SU-DHL-6 (cell line): ENCODE results near the gene HBEGF.
"Not testable (repeated sequence)": the region's sequence is repeated elsewhere in the genome, so short reads cannot be mapped to it uniquely, and the experiment has no call there.

Experiments
- H2AFZ ChIP-seq: fragments of 200-600 bp; sonication (generic); 2 replicates; pipeline ENCODE4 v1.6.1; 2014; ENCODE audit warnings: low read depth, mild to moderate bottlenecking, moderate library complexity, mixed read lengths, antibody characterized with exemption, low read length; ENCODE audit not compliant: severe bottlenecking
- H3F3A ChIP-seq: fragments of 200-600 bp; shearing (Covaris generic); 2 replicates; pipeline ENCODE4 v1.6.0; 2016; ENCODE audit warnings: antibody characterized with exemption, mild to moderate bottlenecking; ENCODE audit not compliant: insufficient read depth
- H3K27ac ChIP-seq: fragments of 200-600 bp; sonication (generic); 2 replicates; pipeline ENCODE4 v1.5.1; 2016; ENCODE audit warnings: low read depth, mild to moderate bottlenecking, low read length, moderate library complexity, mixed read lengths
- H3K27me3 ChIP-seq: fragments of 200-600 bp; sonication (generic), shearing (Covaris generic); 2 replicates; pipeline ENCODE4 v1.6.0; 2014; ENCODE audit warnings: mild to moderate bottlenecking, low read length
- H3K36me3 ChIP-seq: fragments of 200-600 bp; sonication (generic); 2 replicates; pipeline ENCODE4 v1.6.1; 2014; ENCODE audit warnings: mild to moderate bottlenecking, low read length, mixed read lengths
- H3K4me2 ChIP-seq: fragments of 300-600, 200-600 bp; shearing (Covaris generic), sonication (generic); 2 replicates; pipeline ENCODE4 v1.6.0; 2014; ENCODE audit warnings: low read length, low read depth, mild to moderate bottlenecking; ENCODE audit not compliant: poor library complexity, severe bottlenecking
- H3K4me3 ChIP-seq: fragments of 200-600 bp; sonication (generic); 2 replicates; pipeline ENCODE4 v1.5.1; 2014; ENCODE audit warnings: antibody characterized with exemption, low read length, mild to moderate bottlenecking, mixed read lengths; ENCODE audit not compliant: insufficient read depth, poor library complexity, severe bottlenecking
- H3K79me2 ChIP-seq: fragments of 200-600 bp; sonication (generic); 2 replicates; pipeline ENCODE4 v1.6.1; 2014; ENCODE audit warnings: mild to moderate bottlenecking, low read length, moderate library complexity; ENCODE audit not compliant: insufficient read depth
- H3K9ac ChIP-seq: fragments of 200-600 bp; sonication (generic); 2 replicates; pipeline ENCODE4 v1.7.0; 2014; ENCODE audit warnings: mild to moderate bottlenecking, low read length
- H3K9me2 ChIP-seq: fragments of 200-600 bp; sonication (generic); replicated peaks from 2 replicates; pipeline ENCODE4 v1.6.1; 2014; ENCODE audit warnings: low read length; ENCODE audit not compliant: insufficient read depth
- H3K9me3 ChIP-seq: fragments of 200-600 bp; sonication (generic); 2 replicates; pipeline ENCODE4 v1.6.1; 2014; ENCODE audit warnings: low read length, mixed read lengths; ENCODE audit not compliant: insufficient read depth
- H4K20me1 ChIP-seq: fragments of 200-600 bp; sonication (generic); 2 replicates; pipeline ENCODE4 v1.6.1; 2014; ENCODE audit warnings: low read depth, mild to moderate bottlenecking, antibody characterized with exemption, low read length, moderate library complexity, mixed read lengths
- CTCF ChIP-seq: fragments of 200-600 bp; sonication (generic); IDR thresholded peaks from one replicate; pipeline ENCODE4 v1.5.1; 2017; ENCODE audit warnings: antibody characterized with exemption, mild to moderate bottlenecking, low read length, moderate library complexity; ENCODE audit not compliant: insufficient read depth, poor library complexity, severe bottlenecking
- EZH2phosphoT487 ChIP-seq: fragments of 200-600 bp; sonication (generic), shearing (Covaris generic); conservative IDR thresholded peaks from 2 replicates; pipeline ENCODE4 v1.6.1; 2018; ENCODE audit warnings: mild to moderate bottlenecking, antibody characterized with exemption, low read length, moderate library complexity, mixed read lengths

Gene HBEGF

GRCh38 chr5:140344683-140345423 lies 1.6 kb downstream of the HBEGF start:
- Histone ChIP-seq H3K9me2 (no peaks in the 10 kb centered on the region), H3F3A (no peaks in the 10 kb centered on the region), H3K27me3 (no peaks in the 10 kb centered on the region), H3K9me3 (no peaks in the 10 kb centered on the region), H4K20me1 (no peaks in the 10 kb centered on the region), H2AFZ (no peak overlapping the region), H3K27ac (no peak overlapping the region), H3K36me3 (no peaks in the 10 kb centered on the region), H3K9ac (no peak overlapping the region), H3K79me2 (no peaks in the 10 kb centered on the region), H3K4me2 (no peak overlapping the region), H3K4me3 (no peak overlapping the region)
- TF ChIP-seq CTCF (no peak), EZH2phosphoT487 (no peak)

- not testable (repeated sequence) for H3K4me2 ChIP-seq, H2AFZ ChIP-seq, H3K9me2 ChIP-seq, H3K4me3 ChIP-seq, H3K27ac ChIP-seq, H3F3A ChIP-seq, H3K9ac ChIP-seq, H3K27me3 ChIP-seq, H3K79me2 ChIP-seq, H3K36me3 ChIP-seq, H4K20me1 ChIP-seq, H3K9me3 ChIP-seq
These were observed 2.6 kb downstream of the HBEGF start for GRCh38 chr5:140343849-140344248.

GRCh38 chr5:140342896-140343295 lies 3.5 kb downstream of the HBEGF start:
- no peak overlapping the region for H3K27ac ChIP-seq
- H4K20me1 ChIP-seq, result no peaks in the 10 kb centered on the region
- H3K4me2 ChIP-seq, result no peak overlapping the region
- no peak overlapping the region for H3K4me3 ChIP-seq
- H2AFZ ChIP-seq, result no peak overlapping the region
- H3K9me3 ChIP-seq, result no peaks in the 10 kb centered on the region
- TF ChIP-seq EZH2phosphoT487 (no peak), CTCF (no peak)
- no peaks in the 10 kb centered on the region for H3K9me2 ChIP-seq
- H3F3A ChIP-seq, result no peaks in the 10 kb centered on the region
- H3K79me2 ChIP-seq, result no peaks in the 10 kb centered on the region
- no peak overlapping the region for H3K9ac ChIP-seq
- no peaks in the 10 kb centered on the region for H3K27me3 ChIP-seq
- no peaks in the 10 kb centered on the region for H3K36me3 ChIP-seq

DNA sequence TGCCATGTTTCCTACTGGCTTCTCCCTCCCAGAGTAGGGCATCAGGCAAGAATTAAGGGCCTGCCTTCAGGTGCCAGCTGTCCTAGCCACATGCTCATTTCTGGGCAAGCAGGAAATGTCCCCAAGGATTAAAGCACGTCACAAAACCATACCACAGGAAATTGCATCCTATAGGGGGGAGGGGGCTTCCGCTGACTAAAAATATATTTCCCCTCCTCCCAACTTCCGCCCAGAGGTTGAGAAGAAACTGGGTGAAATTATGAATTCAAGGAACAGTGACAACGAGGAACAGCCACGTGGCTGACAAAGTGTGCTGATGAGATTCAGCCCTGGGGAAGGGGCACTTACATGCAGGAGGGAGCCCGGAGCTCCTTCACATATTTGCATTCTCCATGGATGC lies 4.1 kb downstream of the HBEGF start:
- Histone ChIP-seq H2AFZ (no peak overlapping the region), H3K9ac (no peak overlapping the region), H3K79me2 (no peaks in the 10 kb centered on the region), H3K36me3 (no peaks in the 10 kb centered on the region), H3K4me2 (no peak overlapping the region), H3K4me3 (no peak overlapping the region), H3K27ac (no peak overlapping the region), H4K20me1 (no peaks in the 10 kb centered on the region), H3K9me2 (no peaks in the 10 kb centered on the region), H3K9me3 (no peaks in the 10 kb centered on the region), H3K27me3 (no peaks in the 10 kb centered on the region), H3F3A (no peaks in the 10 kb centered on the region)
- TF ChIP-seq EZH2phosphoT487, result no peak
